ENCODE data around the gene PIGQ.

DNA sequence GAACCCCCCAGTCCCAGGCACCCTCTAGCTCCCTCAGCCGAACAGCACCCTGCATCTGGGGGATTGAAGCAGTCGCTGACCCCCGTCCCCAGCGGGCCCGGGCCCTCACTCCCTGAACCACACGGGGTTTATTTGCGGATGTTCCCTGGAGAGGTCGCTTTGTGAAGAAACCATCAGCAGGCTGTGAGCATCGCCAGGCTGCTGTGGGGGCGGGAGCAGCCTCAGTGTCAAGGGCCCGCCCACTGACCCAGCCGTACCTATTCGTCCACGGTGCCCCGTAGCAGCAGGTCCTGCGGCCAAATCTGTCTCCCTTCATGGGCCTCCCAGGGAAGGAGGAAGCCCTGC, 13.7 kb downstream of the PIGQ start:
- TF ChIP-seq POLR2A (IDR thresholded peaks at IDR 0.05) = no peak
- TF ChIP-seq, protein P1, sequence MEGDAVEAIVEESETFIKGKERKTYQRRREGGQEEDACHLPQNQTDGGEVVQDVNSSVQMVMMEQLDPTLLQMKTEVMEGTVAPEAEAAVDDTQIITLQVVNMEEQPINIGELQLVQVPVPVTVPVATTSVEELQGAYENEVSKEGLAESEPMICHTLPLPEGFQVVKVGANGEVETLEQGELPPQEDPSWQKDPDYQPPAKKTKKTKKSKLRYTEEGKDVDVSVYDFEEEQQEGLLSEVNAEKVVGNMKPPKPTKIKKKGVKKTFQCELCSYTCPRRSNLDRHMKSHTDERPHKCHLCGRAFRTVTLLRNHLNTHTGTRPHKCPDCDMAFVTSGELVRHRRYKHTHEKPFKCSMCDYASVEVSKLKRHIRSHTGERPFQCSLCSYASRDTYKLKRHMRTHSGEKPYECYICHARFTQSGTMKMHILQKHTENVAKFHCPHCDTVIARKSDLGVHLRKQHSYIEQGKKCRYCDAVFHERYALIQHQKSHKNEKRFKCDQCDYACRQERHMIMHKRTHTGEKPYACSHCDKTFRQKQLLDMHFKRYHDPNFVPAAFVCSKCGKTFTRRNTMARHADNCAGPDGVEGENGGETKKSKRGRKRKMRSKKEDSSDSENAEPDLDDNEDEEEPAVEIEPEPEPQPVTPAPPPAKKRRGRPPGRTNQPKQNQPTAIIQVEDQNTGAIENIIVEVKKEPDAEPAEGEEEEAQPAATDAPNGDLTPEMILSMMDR (IDR thresholded peaks at IDR 0.05) = no peak

Data from testis (tissue), 2 donors.